ENCODE measurements around the gene MAML2.
A peak's percentile ranks its signal among the peaks of the same experiment; 100 is the strongest.

The MAML2 gene

DNA sequence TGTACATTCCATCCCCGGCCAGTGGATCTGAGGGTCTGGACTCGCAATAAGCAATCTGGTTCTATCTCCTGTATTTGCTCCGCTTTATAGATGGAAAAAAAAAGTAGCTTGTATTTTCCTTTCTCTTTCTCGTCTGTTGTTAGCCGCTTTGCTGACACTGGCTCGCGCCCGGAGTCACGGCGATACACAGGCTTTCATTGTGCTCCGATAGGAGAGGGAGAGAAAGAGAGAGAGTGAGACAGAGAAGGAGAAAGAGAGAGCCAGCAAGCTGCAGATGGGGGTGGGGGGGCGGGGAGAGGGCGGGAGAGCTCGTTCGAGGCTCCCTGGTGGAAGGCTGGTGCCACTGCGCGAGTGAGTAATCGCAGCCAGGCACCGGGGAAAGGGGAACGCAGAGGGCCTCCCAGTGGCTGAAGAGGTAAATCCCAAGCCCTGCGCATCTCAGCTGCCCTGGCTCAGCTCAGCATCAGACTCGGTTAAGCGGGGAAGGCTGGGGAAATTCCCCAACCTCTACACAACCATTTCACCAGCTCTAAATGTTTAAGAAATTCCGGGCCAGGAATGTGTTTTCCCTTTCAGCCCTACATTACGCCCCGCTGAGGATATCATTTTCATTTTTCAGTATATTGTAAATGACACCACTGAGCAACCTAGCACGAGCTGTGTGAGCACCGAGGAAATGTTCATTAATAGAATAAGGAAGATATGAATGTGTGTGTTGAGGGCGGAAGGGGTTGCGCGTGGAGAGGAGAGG lies at the start of gene MAML2:
MAML2 (minus strand) TSS at position 235 of the 751 bp plus-strand sequence. CDS start 1,300 bp downstream, outside the sequence.
- DNase-seq (ENCODE audit: low spot score) = peak; percentile 95

DNA sequence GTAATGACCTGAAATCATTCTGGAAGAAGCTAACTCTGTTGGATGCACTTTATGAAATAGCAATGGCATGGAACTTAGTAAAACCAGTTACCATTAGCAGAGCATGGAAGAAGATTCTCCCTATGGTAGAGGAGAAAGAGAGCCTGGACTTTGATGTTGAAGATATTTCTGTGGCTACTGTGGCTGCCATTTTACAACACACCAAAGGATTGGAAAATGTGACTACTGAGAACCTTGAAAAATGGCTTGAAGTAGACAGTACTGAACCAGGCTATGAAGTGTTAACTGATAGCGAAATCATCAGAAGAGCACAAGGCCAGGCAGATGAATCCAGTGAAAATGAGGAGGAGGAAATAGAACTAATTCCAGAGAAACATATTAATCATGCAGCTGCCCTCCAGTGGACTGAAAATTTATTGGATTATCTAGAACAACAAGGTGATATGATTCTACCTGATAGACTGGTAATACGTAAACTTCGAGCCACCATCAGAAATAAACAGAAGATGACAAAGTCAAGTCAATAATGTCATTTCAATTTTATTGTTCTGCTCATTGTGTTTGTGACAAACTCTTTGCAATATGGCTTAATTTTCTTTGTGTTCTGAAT lies 48.8 kb upstream of the MAML2 start:
- no peak for DNase-seq (ENCODE audit: low spot score)

DNA sequence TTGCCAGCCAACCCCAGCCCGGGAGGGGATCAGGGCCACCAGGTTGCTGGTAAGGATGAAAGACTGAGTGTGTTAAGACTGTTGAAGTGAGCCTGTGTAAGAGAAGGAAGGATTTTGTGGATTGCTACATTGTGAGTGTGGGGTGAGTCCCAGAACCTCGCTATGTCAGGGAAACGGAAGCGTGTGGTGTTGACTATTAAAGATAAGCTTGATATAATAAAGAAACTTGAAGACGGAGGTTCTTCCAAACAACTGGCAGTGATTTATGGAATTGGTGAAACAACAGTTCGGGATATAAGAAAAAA lies 47.4 kb upstream of the MAML2 start:
- DNase-seq (ENCODE audit: low spot score) = no peak

DNA sequence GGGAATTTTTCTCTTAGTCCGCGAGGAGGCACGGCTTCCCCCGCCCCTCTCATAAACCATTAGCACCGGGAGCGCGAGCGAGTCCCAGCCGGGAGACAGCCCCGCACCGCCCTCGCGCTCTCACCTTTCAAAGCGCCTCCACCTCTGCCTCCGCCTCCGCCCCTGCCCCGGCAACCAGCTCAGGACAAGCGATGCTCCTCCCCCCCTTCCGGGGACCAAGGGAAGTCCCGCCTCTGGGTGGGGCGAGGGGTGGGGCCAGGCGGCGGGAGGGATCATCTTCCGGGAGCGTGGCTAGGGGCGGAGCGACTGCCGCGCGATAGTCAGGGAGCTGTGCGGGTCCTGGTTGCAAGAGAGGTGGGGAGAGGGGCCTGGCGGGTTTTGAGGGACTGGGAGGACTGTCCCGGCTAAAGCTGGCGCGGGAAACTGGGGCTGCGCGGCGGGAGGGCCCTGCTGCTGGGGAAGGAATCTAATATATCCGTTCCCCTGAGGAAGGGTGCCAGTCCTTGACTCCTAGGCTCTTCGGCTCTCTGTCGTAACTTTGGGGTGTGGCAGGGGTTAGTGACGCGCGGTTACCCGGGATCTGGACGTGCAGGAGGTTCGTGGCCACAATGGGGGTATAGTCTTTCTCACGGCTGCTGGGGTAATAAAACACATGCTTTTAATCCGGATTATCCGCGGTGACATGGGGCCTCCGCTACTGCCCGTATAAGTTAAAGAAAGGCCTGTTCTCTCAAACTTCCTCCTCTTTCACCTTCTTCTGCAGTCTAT lies 46.9 kb upstream of the MAML2 start, which contains the start of the genes CCDC82 and JRKL:
CCDC82 (minus strand) TSS at position 193 of the 768 bp plus-strand sequence. CDS start 5,165 bp downstream, outside the sequence.
JRKL (plus strand) TSS at position 294 of the 768 bp plus-strand sequence. CDS start 637 bp downstream, outside the sequence.
- DNase-seq (ENCODE audit: low spot score) = peak; percentile 98

DNA sequence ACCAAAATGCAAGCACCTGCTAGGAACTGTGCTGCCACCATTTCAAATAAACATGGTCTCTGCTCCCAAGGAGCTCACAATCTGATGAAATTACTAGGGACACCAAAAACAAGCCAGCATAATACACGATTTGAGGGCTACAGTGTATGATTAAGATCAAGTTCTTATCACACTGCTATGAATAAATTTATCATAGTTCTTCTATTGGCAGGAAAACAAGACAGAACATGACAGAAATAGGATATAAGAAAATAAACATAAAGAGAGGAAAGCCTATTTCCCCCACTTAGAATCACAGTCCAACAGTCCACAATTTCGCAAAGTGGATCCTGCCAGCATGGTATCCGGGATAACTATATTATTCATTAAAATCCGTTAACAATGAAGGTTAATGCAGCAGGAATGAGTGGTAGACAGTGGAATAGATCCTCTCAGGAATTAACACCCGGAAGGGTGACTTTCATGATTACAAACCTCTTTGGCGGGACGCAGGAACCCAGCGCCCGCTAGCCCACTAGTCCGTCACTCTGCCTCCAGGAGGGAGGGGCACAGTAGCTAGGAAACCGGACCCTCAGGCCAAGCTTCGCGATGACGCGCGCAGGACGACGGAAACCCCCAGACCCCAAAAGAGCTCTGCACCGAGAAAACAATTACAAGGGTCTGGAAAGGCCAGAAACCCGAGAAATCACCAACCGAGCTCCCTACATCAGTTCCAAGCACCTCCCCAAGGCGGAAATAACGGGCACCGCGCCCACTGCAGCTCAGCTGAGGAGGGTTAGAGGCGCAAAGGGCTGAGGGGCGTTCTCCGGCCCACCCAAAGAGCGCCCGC lies 46.1 kb upstream of the MAML2 start:
- DNase-seq (ENCODE audit: low spot score) = no peak

DNA sequence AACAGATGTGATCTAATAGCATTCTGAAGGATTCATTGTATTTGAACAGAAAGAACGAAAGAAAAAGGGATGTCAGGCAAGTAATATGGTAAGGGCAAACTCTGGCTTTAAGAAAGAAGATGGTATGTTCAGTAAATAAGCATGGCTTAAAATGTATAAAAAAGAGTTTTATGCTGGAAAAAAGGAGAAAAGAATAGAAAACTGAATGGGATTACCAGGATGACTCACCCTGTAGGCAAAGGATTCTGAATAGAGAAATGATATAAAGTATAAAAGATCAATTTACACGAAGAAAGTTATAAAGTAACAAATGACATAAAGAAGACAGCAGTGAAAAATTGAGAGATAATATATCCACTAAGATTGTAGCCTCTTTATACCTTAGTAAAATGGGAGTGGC lies 42.2 kb upstream of the MAML2 start:
- DNase-seq (ENCODE audit: low spot score) = no peak

DNA sequence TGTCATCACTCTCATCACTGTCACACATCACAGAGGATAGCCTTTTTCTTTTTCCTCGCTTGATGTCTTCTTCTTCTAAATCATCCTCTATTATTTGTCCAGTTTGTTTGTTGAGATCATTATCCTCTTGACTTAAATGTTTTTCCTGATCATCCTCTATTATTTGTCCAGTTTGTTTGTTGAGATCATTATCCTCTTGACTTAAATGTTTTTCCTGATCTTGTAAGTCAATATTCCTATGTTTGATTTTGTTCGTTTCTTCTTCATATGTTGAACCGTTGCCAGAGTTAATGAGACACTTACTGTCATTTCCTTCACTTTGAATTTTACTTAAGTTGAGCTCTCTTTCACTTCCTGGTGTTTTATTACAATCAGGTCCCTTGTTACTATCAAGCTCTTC lies 41.2 kb upstream of the MAML2 start:
- DNase-seq (ENCODE audit: low spot score) = no peak

DNA sequence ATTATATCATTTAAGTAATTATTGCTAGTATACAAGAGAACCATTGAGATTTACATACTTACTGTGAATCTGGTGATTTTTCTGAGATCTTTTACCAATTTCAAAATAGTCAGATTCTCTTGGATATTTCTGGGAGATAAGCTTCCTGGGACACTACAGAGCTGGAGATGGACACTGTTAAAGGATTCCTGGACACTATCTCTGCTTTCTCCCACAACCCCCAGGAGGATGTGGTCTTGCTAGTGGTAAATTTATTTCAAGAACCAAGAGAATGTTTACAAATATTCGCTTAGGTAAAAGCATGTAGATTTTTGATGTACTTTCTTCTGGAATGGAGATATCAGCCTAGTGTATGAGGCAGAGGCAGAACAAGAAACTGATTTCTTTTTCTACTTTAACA lies 33.8 kb upstream of the MAML2 start:
- DNase-seq (ENCODE audit: low spot score) = no peak

DNA sequence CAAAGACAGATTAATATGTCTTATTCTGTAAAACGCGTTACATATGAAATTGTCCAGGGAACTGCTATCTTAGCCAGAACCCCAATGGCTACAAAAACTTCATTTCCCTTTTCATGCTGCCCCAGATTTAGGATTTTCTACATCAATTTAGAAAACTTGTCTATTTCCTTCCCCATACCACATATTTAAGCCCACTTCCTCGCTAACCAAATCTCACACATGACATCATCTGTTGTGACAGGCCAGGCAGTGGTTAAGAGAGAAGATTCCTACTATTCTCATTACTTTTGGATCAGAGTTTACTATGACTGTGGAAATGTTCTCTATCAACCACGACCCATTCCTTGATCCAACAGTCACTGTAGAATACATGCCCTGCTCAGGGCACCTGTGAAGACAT lies 30.8 kb upstream of the MAML2 start:
- DNase-seq (ENCODE audit: low spot score) = no peak

DNA sequence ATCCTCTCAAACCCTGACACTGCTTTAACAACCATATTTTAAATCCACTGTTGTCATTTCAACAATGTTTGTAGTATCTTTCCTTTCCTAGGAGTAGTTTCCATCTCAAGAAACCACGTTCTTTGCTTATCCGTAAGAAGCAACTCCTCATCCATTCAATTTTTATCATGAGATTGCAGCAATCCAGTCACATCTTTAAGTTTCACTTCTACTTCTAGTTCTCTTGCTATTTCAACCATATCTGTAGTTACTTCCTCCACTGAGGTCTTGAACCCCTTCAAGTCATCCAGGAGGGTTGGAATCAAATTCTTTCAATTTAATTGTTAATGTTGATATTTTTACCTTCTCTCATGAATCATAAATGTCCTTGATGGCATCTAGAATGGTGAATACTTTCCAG lies 24.3 kb upstream of the MAML2 start:
- no peak for DNase-seq (ENCODE audit: low spot score)

DNA sequence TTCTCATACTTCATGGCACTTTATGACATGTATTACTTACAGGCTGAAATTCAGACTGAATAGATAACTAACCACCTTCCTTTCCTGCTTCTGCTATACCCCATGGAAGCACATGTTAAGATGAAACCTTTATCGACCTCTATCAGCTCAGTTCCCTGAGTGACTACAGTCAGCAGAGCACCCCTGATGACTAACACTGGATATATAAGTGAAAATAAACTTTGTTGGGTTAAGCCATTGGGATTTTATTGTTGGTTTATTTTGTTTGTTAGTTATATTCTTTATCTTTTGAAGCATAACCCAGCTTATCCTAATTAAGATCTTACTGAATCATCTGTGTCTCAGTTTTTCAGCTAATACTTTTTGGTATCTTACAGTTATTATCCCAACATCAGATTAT lies 23.0 kb upstream of the MAML2 start:
- DNase-seq (ENCODE audit: low spot score) = no peak

DNA sequence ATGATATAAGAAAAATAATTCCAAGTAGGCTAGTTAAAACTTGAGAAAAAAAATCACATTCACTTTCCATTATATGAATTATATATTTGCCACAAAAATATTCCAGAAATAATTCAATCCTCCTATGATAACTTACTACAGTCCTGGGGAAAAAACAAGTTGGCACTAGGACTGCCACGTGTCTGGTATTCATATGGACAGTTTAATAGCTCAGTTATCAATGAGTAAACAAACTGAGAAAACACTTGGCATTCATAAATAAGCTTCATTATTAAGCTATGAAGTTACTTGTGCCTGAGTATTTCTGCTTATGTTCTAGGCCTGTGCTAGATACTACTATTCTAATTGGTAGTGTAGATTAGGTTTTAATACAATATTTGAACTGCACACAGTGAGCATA lies 22.5 kb upstream of the MAML2 start:
- DNase-seq (ENCODE audit: low spot score) = no peak

DNA sequence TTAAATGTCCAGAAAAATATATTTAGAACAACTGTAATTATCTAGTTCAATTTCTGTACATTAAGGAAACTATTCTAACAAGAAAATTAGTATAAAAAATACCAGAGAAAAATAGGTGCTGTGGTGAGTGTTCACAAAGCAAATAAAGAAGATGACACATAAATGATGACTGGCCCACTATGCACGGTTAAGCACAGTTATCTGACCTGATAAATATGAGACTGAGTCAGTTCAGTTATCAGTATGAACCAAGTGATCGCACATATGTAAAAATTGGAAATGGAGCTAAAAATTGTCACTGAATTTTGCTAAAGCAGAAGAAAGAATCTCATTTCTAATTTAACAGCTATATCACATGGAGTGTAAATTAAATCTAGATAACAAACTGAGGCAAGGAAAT lies 18.8 kb upstream of the MAML2 start:
- DNase-seq (ENCODE audit: low spot score) = no peak

DNA sequence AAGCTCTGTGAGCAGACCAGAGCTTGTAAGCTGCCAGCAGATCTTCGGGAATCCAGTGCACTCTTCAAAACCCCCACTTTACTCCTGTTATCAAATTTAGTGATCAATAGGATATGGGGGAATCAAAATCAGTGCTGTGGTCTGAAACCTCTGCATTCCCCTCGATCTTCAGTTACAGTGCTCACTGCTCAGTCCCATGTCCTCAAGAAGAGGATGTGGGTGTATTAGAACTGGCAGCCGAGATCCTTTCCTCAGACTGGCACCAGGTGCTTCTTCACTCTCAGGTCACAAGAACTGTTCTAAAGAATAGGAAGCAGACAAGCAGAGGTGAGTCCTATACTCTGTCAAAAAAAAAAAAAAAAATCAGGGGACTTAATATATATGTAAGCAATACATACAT lies 15.3 kb upstream of the MAML2 start:
- no peak for DNase-seq (ENCODE audit: low spot score)

DNA sequence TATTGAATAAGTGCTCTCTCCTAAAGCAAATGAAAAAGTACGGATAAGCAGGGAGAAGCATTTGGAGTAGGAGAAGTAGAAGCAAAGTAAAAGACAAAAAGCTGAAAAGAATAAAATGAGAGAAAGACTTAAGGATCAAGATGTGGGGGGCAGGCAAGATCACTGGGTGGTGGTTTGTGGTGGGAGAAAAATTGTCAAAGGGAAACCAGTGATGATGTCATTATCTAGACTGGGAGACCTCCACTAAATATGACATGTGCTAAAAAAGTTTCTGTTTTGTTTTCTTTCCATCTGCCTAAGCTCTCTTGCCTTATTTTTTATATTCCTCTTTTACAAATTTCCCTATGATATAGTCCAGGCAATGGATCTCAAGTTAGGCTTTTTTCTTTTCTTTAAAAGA lies 14.8 kb upstream of the MAML2 start:
- DNase-seq (ENCODE audit: low spot score) = peak; percentile 43

DNA sequence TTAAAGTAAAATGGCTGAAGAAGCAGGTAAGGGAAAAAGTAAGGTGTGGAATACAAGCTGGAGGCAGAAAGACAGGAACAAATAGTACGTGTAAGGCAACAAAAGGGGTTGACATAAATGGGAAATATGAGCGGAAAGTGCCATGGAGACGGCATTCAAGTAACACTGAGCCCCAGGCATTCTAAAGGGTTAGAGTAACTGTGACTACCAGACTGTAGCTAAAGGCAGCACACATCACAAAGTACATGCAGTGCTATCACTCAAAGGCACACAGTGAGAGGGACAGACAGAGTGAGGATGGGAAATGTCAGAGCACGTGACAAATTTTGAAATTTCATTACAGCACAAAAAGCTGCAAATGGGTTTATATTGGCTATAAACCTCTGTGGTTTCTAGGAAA lies 13.9 kb upstream of the MAML2 start:
- no peak for DNase-seq (ENCODE audit: low spot score)

DNA sequence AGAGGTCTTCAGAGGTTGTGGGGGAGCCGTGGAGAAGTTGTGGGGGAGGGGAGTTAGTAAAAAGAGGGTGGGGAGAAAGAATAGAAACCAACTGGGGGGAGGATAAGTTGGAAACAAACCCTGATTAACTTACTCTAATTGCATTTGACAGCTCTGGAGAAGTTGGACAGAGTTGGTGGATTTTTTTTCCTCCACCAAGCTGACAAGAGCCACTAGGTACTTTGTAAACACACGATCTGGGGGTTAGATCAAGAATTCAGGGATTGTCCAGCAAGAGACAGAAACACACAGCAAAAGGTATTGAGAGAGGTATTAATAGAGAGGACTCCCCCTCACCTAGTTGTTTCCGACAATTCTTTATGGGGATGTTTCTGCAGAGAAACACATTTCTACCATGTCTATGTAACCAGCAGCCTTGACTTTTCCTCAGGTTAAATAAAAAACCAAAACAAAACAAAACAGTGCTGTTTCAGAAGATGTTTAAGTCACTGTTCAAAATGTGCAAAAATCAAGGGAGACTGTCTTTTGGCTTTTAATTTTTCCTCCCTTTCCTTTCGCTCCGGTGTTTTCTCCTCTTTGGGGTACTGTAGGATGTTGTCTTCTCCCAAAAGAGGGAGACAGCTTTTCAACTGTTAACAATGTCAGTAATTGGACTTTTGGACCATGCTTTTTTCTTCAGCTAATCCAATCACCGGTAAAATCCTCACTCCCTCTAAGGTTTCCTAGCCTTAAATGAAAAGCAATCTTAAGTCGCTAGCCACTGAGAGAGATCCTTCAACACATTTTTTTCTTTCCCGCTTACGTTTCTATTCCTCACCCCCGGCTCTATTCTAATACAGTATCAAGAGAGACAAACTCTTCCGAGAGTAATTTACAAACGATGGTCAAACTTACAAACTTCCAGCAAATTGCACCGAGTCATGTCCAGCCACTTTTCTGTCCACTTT lies 708 bp downstream of the MAML2 start:
- DNase-seq (ENCODE audit: low spot score) = peak; percentile 10

DNA sequence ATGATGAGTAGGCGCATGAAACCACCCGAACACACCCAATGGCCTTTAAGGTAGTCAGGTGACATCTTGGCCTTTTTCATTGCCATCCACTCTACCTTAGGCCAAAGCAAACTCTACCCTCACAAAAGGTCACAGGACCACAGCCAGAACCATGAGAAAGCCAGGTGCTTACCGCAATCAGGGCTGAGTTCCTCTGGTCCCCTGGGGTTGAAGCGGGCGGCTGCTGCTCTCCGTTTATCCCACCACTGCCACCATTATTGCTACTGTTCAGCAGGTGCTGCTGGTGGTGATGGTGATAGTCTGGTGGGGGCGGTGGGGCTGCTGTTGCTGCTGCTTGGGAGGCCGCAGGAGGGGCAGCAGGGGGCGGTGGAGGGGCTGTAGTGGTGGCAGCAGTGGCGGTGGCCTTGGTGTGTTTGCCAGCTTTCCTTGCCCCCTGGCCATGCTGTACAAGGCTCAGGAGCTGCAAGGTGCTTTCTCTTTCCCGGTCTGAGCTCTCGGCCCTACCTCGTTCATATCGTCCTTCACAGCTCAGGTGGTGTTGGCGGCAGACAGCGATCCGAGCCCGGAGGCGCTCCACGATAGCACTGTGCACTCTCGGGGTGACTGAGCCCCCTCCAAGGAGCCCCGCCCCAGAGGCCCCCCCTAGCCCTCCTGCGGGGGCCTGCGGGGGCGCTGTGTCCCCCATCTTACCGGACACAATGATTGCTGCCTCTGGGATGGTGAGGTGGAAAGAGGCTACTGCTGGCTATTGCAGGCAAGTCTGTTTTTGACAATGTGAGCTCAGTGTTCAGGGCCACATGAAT lies 1.6 kb downstream of the MAML2 start:
- peak; percentile 69 for DNase-seq (ENCODE audit: low spot score)

DNA sequence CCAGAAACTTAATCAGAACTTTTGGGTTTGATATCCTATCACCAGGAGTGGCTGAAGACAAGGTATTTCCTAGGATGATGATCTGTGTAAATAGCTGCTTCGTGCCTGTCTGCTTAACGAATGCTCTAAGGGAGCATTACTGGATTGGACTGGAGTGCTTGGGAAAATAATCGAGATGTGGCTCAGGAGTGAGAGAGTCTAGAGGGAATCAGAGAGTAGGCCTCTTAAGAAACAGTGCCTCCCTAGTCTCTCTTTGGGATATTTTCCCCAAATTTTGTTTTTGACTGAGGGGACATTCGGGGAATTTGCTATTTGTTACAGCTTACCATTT lies 2.5 kb downstream of the MAML2 start:
- DNase-seq (ENCODE audit: low spot score) = no peak
